Osteoblast (primary cell): ENCODE data around the gene SIRT2. TPM values are rescaled to one million over a fixed set of nuclear protein-coding genes. Genes with fewer than 3 reads are reported as not detected.

ENCODE experiments used
- DNase-seq: peaks from one replicate; pipeline ENCODE4 v3.0.0; 2011; ENCODE audit warnings: low spot score, mixed read lengths; ENCODE audit not compliant: insufficient read length; ENCODE audit errors: missing footprints
- H2AFZ ChIP-seq: 2 replicates; pipeline ENCODE4 v1.6.0; 2011; ENCODE audit warnings: mild to moderate bottlenecking, low read length
- H3K27ac ChIP-seq: 2 replicates; pipeline ENCODE4 v1.5.1; 2011; ENCODE audit warnings: mild to moderate bottlenecking, low read depth, low read length, moderate library complexity
- H3K27me3 ChIP-seq: 2 replicates; pipeline ENCODE4 v1.6.0; 2012; ENCODE audit warnings: mild to moderate bottlenecking, control low read depth, inconsistent platforms, low read length, moderate library complexity; ENCODE audit not compliant: insufficient read depth
- H3K36me3 ChIP-seq: 2 replicates; pipeline ENCODE4 v1.5.1; 2011; ENCODE audit warnings: mild to moderate bottlenecking, low read length, control low read depth, moderate library complexity; ENCODE audit not compliant: insufficient read depth
- H3K4me1 ChIP-seq: 2 replicates; pipeline ENCODE4 v1.5.1; 2011; ENCODE audit warnings: mild to moderate bottlenecking, low read length, control low read depth, moderate library complexity; ENCODE audit not compliant: insufficient read depth
- H3K4me2 ChIP-seq: 2 replicates; pipeline ENCODE4 v1.6.0; 2011; ENCODE audit warnings: mild to moderate bottlenecking, low read length; ENCODE audit not compliant: insufficient read depth
- H3K4me3 ChIP-seq: fragments of 200-600 bp; sonication (generic); 3 replicates; pipeline ENCODE4 v1.5.1; 2012; ENCODE audit warnings: mild to moderate bottlenecking, low read length, inconsistent platforms; ENCODE audit not compliant: insufficient read depth
- H3K79me2 ChIP-seq: 2 replicates; pipeline ENCODE4 v1.6.0; 2012; ENCODE audit warnings: mild to moderate bottlenecking, low read length, control low read depth, inconsistent platforms; ENCODE audit not compliant: insufficient read depth
- H3K9me3 ChIP-seq: 2 replicates; pipeline ENCODE4 v1.5.1; 2011; ENCODE audit warnings: low read depth, low read length, control low read depth
- H4K20me1 ChIP-seq: 2 replicates; pipeline ENCODE4 v1.6.0; 2012; ENCODE audit warnings: mild to moderate bottlenecking, low read length, control low read depth; ENCODE audit not compliant: insufficient read depth
- CTCF ChIP-seq: IDR thresholded peaks from 2 replicates; pipeline ENCODE4 v1.5.1; 2011; ENCODE audit warnings: mild to moderate bottlenecking, low read depth, low read length, moderate library complexity; ENCODE audit errors: extremely low read depth
- total RNA-seq: library from RNA; depleted of rRNA; stranded (reverse); fragments of >200 nt; gene quantifications from 2 replicates; pipeline ENCODE4 v1.2.3, GENCODE V29; 2012

Gene SIRT2
- total RNA-seq, 1 donor: 77.4 TPM

GRCh38 chr19:38845374-38846024 is 53.9 kb downstream of the SIRT2 start:
- no peak for DNase-seq

GRCh38 chr19:38844093-38844686 is 55.2 kb downstream of the SIRT2 start:
- H4K20me1 ChIP-seq: peaks cover 90% of the 10 kb centered on the region
- DNase-seq: no peak
- H3K27me3 ChIP-seq: no peaks in the 10 kb centered on the region
- no peak overlapping the region for H3K4me3 ChIP-seq
- peaks cover 15% of the 10 kb centered on the region for H3K4me1 ChIP-seq
- H2AFZ ChIP-seq: no peak overlapping the region
- TF ChIP-seq CTCF: no peak
- peaks cover 96% of the 10 kb centered on the region for H3K79me2 ChIP-seq
- no peaks in the 10 kb centered on the region for H3K9me3 ChIP-seq
- peaks cover 92% of the 10 kb centered on the region for H3K36me3 ChIP-seq
- H3K27ac ChIP-seq: no peak overlapping the region
- H3K4me2 ChIP-seq: no peak overlapping the region

More at GRCh38 chr19:38845374-38846024, 53.9 kb downstream of the SIRT2 start:
- Histone ChIP-seq H3K27ac (no peak overlapping the region), H3K27me3 (no peaks in the 10 kb centered on the region), H3K4me2 (no peak overlapping the region), H3K36me3 (peaks cover 81% of the 10 kb centered on the region), H4K20me1 (peaks cover 80% of the 10 kb centered on the region), H2AFZ (no peak overlapping the region), H3K4me1 (peaks cover 15% of the 10 kb centered on the region), H3K4me3 (no peak overlapping the region), H3K9me3 (no peaks in the 10 kb centered on the region), H3K79me2 (peaks cover 87% of the 10 kb centered on the region)
- TF ChIP-seq CTCF: no peak

GRCh38 chr19:38843175-38843758 is 56.2 kb downstream of the SIRT2 start:
- no peak for TF ChIP-seq CTCF

More at GRCh38 chr19:38843175-38843758, 56.2 kb downstream of the SIRT2 start:
- peaks cover 8% of the 10 kb centered on the region for H3K4me1 ChIP-seq
- no peak overlapping the region for H2AFZ ChIP-seq
- no peaks in the 10 kb centered on the region for H3K27me3 ChIP-seq
- peaks cover 98% of the 10 kb centered on the region for H3K36me3 ChIP-seq
- DNase-seq: no peak
- no peak overlapping the region for H3K27ac ChIP-seq
- H3K4me3 ChIP-seq: no peak overlapping the region
- no peaks in the 10 kb centered on the region for H3K9me3 ChIP-seq
- H3K4me2 ChIP-seq: no peak overlapping the region
- peaks cover 91% of the 10 kb centered on the region for H3K79me2 ChIP-seq
- peaks cover 87% of the 10 kb centered on the region for H4K20me1 ChIP-seq
